Endothelial cell (in vitro differentiated cells): ENCODE measurements around the gene FADS2. TPM values are rescaled to one million over a fixed set of nuclear protein-coding genes. Genes with fewer than 3 reads are reported as not detected.

Source experiments
- DNase-seq: peaks from one replicate; pipeline ENCODE4 v3.0.0; 2021; ENCODE audit warnings: low spot score
- H3K27ac Mint-ChIP-seq: one replicate; pipeline ENCODE4 v1.8.0; 2021; ENCODE audit warnings: mixed read lengths, inconsistent platforms; ENCODE audit not compliant: unreplicated experiment
- H3K27me3 Mint-ChIP-seq: one replicate; pipeline ENCODE4 v1.8.0; 2021; ENCODE audit warnings: mild to moderate bottlenecking, moderate library complexity, mixed read lengths, inconsistent platforms; ENCODE audit not compliant: unreplicated experiment
- H3K36me3 Mint-ChIP-seq: one replicate; pipeline ENCODE4 v1.8.0; 2021; ENCODE audit warnings: mild to moderate bottlenecking, low read depth, mixed read lengths, inconsistent platforms; ENCODE audit not compliant: unreplicated experiment
- H3K4me1 Mint-ChIP-seq: one replicate; pipeline ENCODE4 v1.8.0; 2021; ENCODE audit warnings: mild to moderate bottlenecking, mixed read lengths, inconsistent platforms; ENCODE audit not compliant: unreplicated experiment
- H3K4me3 Mint-ChIP-seq: one replicate; pipeline ENCODE4 v1.8.0; 2021; ENCODE audit warnings: mild to moderate bottlenecking, mixed read lengths, inconsistent platforms; ENCODE audit not compliant: unreplicated experiment
- H3K9me3 Mint-ChIP-seq: one replicate; pipeline ENCODE4 v1.8.0; 2021; ENCODE audit warnings: mixed read lengths, inconsistent platforms; ENCODE audit not compliant: unreplicated experiment
- CTCF ChIP-seq: fragments of 200-600 bp; sonication (generic); IDR thresholded peaks from one replicate; pipeline ENCODE4 v1.5.0; 2021; ENCODE audit warnings: antibody characterized with exemption; ENCODE audit not compliant: unreplicated experiment
- total RNA-seq: library from RNA; stranded (reverse); fragmentation: NEBNext Ultra II Directional; extraction: Animal tissue kit (Norgen Biotek cat#: 25700); gene quantifications from one replicate; pipeline ENCODE4 v1.2.1, GENCODE V29; 2021; ENCODE audit not compliant: unreplicated experiment

FADS2 gene
- total RNA-seq, 1 donor from 2014 or later: 682 TPM

- no peak for TF ChIP-seq CTCF
- H3K27ac Mint-ChIP-seq: peak overlapping the region; percentile 48
- H3K9me3 Mint-ChIP-seq: no peaks in the 10 kb centered on the region
- H3K36me3 Mint-ChIP-seq: peaks cover 48% of the 10 kb centered on the region
- H3K4me1 Mint-ChIP-seq: peaks cover 5% of the 10 kb centered on the region
- peaks cover 15% of the 10 kb centered on the region for H3K27me3 Mint-ChIP-seq
- DNase-seq: no peak
- no peak overlapping the region for H3K4me3 Mint-ChIP-seq
These were observed 27.0 kb downstream of the FADS2 start for GRCh38 chr11:61854966-61855714.

GRCh38 chr11:61855939-61856680, 28.0 kb downstream of the FADS2 start:
- peaks cover 46% of the 10 kb centered on the region for H3K36me3 Mint-ChIP-seq
- H3K27me3 Mint-ChIP-seq: peaks cover 13% of the 10 kb centered on the region
- peaks cover 5% of the 10 kb centered on the region for H3K4me1 Mint-ChIP-seq
- no peak overlapping the region for H3K27ac Mint-ChIP-seq
- no peak for DNase-seq
- H3K9me3 Mint-ChIP-seq: no peaks in the 10 kb centered on the region
- TF ChIP-seq CTCF: no peak
- no peak overlapping the region for H3K4me3 Mint-ChIP-seq

GRCh38 chr11:61860054-61860903, 32.2 kb downstream of the FADS2 start:
- peaks cover 12% of the 10 kb centered on the region for H3K27me3 Mint-ChIP-seq
- no peak for TF ChIP-seq CTCF
- no peak for DNase-seq
- H3K9me3 Mint-ChIP-seq: no peaks in the 10 kb centered on the region
- peaks cover 32% of the 10 kb centered on the region for H3K36me3 Mint-ChIP-seq
- H3K4me1 Mint-ChIP-seq: no peaks in the 10 kb centered on the region
- no peak overlapping the region for H3K27ac Mint-ChIP-seq
- no peak overlapping the region for H3K4me3 Mint-ChIP-seq

GRCh38 chr11:61861634-61862033, 33.5 kb downstream of the FADS2 start:
- Mint-ChIP-seq H3K27me3 (peaks cover 8% of the 10 kb centered on the region), H3K4me1 (no peaks in the 10 kb centered on the region), H3K4me3 (peak overlapping the region; percentile 4), H3K27ac (peak overlapping the region; percentile 37), H3K36me3 (peaks cover 28% of the 10 kb centered on the region), H3K9me3 (no peaks in the 10 kb centered on the region)
- no peak for DNase-seq
- no peak for TF ChIP-seq CTCF
